HCT116 (cell line): ENCODE measurements around the gene EYA3. TPM values are rescaled to one million over a fixed set of nuclear protein-coding genes. Genes with fewer than 3 reads are reported as not detected.

Source experiments
- ATAC-seq: fragments of 200-7000 bp; cut with Tn5 transposase; 2 replicates; pipeline ENCODE4 v1.9.1; 2020; ENCODE audit warnings: mild to moderate bottlenecking, moderate library complexity
- BruUV-seq: library from RNA; stranded (reverse); fragments of 400-500 nt; replicated peaks from 2 replicates; lab custom pipeline; 2021; lab: Mats Ljungman, UMichigan
- CTCF ChIA-PET: fragments of 300-600 bp; sonication (Branson Sonifier 250); formaldehyde crosslinking; loops from one replicate; lab custom pipeline; 2021; ENCODE audit warnings: antibody characterized with exemption; lab: Charles Lee
- POLR2A ChIA-PET: fragments of 300-600, 350-600 bp; sonication (Branson Sonifier 250); formaldehyde crosslinking; loops from one replicate; lab custom pipeline; 2021; ENCODE audit warnings: antibody characterized with exemption; lab: Charles Lee
- RAD21 ChIA-PET, 2 experiments: fragments of 300-600 bp; sonication (Branson Sonifier 250); formaldehyde crosslinking; loops; one replicate each; lab custom pipeline; 2023; ENCODE audit warnings: low total read pairs in 2 of 2; ENCODE audit not compliant: uncharacterized antibody in 2 of 2, unreplicated experiment in 2 of 2, low non-redundant PET in 1 of 2; lab: Charles Lee
- DNase-seq: peaks from one replicate; pipeline ENCODE4 v3.0.0-alpha.2; 2010; ENCODE audit warnings: low read depth, low spot score
- H2AFZ ChIP-seq: fragments of 200-600 bp; shearing (Covaris generic), sonication (generic); 2 replicates; pipeline ENCODE4 v1.6.1; 2017; ENCODE audit warnings: low read depth, mixed run types, mixed read lengths, antibody characterized with exemption, low read length; ENCODE audit not compliant: poor library complexity, severe bottlenecking
- H3K27ac ChIP-seq: 2 replicates; pipeline ENCODE4 v1.5.1; 2012; ENCODE audit warnings: low read depth, low read length
- H3K27me3 ChIP-seq: fragments of 200-600 bp; sonication (generic); 2 replicates; pipeline ENCODE4 v1.6.1; 2016; ENCODE audit warnings: mixed run types, low read length, mixed read lengths; ENCODE audit not compliant: insufficient read depth
- H3K36me3 ChIP-seq, 2 experiments: fragments of 200-500 bp in 1 of 2; fragments of 200-600 bp in 1 of 2; sonication (Bioruptor generic) in 1 of 2; sonication (generic) in 1 of 2; 2 replicates each; pipeline versions ENCODE4 v1.5.1 to v1.6.1; 2014 to 2016; ENCODE audit warnings: low read length in 2 of 2, inconsistent platforms in 1 of 2, mixed read lengths in 1 of 2, mixed run types in 1 of 2; ENCODE audit not compliant: insufficient read depth in 2 of 2, control insufficient read depth in 1 of 2
- H3K4me1 ChIP-seq, 2 experiments: fragments of 200-600 bp in 1 of 2; sonication (generic) in 1 of 2; 2 replicates each; pipeline versions ENCODE4 v1.5.1 to v1.6.1; 2012 to 2017; ENCODE audit warnings: low read length in 2 of 2, inconsistent platforms in 1 of 2, mild to moderate bottlenecking in 1 of 2, mixed read lengths in 1 of 2, mixed run types in 1 of 2, moderate library complexity in 1 of 2; ENCODE audit not compliant: insufficient read depth in 2 of 2, control insufficient read depth in 1 of 2
- H3K4me2 ChIP-seq: fragments of 200-600 bp; sonication (generic); 2 replicates; pipeline ENCODE4 v1.6.1; 2017; ENCODE audit warnings: mixed run types, low read length, mixed read lengths
- H3K4me3 ChIP-seq, 2 experiments: fragments of 200-600 bp in 1 of 2; sonication (generic) in 1 of 2; replicated peaks in 1 of 2; 2 replicates each; pipeline ENCODE4 v1.5.1; 2011 to 2016; ENCODE audit warnings: low read length in 2 of 2, control low read depth in 1 of 2, low read depth in 1 of 2, mild to moderate bottlenecking in 1 of 2, mixed read lengths in 1 of 2, mixed run types in 1 of 2
- H3K79me2 ChIP-seq: fragments of 200-600 bp; sonication (generic); 2 replicates; pipeline ENCODE4 v1.6.1; 2017; ENCODE audit warnings: mild to moderate bottlenecking, mixed run types, low read length, moderate library complexity, mixed read lengths; ENCODE audit not compliant: insufficient read depth
- H3K9ac ChIP-seq: fragments of 200-600 bp; sonication (generic); 2 replicates; pipeline ENCODE4 v1.6.1; 2016; ENCODE audit warnings: low read length, mixed read lengths
- H3K9me2 ChIP-seq: fragments of 200-600 bp; sonication (generic), shearing (Covaris generic); 2 replicates; pipeline ENCODE4 v1.6.1; 2017; ENCODE audit warnings: mixed run types, mild to moderate bottlenecking, moderate library complexity; ENCODE audit not compliant: insufficient read depth
- H3K9me3 ChIP-seq, 2 experiments: fragments of 200-500 bp in 1 of 2; fragments of 200-600 bp in 1 of 2; sonication (Bioruptor generic) in 1 of 2; sonication (generic) in 1 of 2; 2 replicates each; pipeline ENCODE4 v1.6.1; 2014 to 2017; ENCODE audit warnings: low read length in 2 of 2, mixed read lengths in 2 of 2, inconsistent platforms in 1 of 2, low read depth in 1 of 2, mild to moderate bottlenecking in 1 of 2, mixed run types in 1 of 2, moderate library complexity in 1 of 2; ENCODE audit not compliant: control insufficient read depth in 1 of 2, insufficient read depth in 1 of 2
- H4K20me1 ChIP-seq: fragments of 200-600 bp; sonication (generic), shearing (Covaris generic); 2 replicates; pipeline ENCODE4 v1.6.1; 2017; ENCODE audit warnings: mixed run types, mild to moderate bottlenecking, moderate library complexity; ENCODE audit not compliant: insufficient read depth
- ATF3 ChIP-seq: IDR thresholded peaks from 2 replicates; pipeline ENCODE4 v1.6.1; 2012
- CBX3 ChIP-seq: IDR thresholded peaks from 2 replicates; pipeline ENCODE4 v1.6.1; 2012; ENCODE audit warnings: low read depth
- CTCF ChIP-seq, 3 experiments: fragments of 200-600 bp in 1 of 3; sonication (generic) in 1 of 3; IDR thresholded peaks in 2 of 3; conservative IDR thresholded peaks in 1 of 3; 2 replicates each; pipeline ENCODE4 v1.5.1; 2012 to 2017; ENCODE audit warnings: low read depth in 2 of 3, low read length in 2 of 3, antibody characterized with exemption in 1 of 3, borderline replicate concordance in 1 of 3, control low read depth in 1 of 3, mild to moderate bottlenecking in 1 of 3, mixed read lengths in 1 of 3, mixed run types in 1 of 3, moderate library complexity in 1 of 3; ENCODE audit not compliant: insufficient read depth in 1 of 3
- ELF1 ChIP-seq: IDR thresholded peaks from 2 replicates; pipeline ENCODE4 v1.6.1; 2012; ENCODE audit warnings: low read depth, borderline replicate concordance
- POLR2A ChIP-seq: IDR thresholded peaks from 2 replicates; pipeline ENCODE4 v1.7.0; 2011; ENCODE audit warnings: borderline replicate concordance; ENCODE audit not compliant: insufficient read depth, insufficient read length; ENCODE audit errors: extremely low read depth
- RAD21 ChIP-seq: IDR thresholded peaks from 2 replicates; pipeline ENCODE4 v1.6.1; 2012; ENCODE audit warnings: low read depth, mild to moderate bottlenecking
- SIN3A ChIP-seq: IDR thresholded peaks from 2 replicates; pipeline ENCODE4 v1.6.1; 2012; ENCODE audit warnings: low read depth
- SP1 ChIP-seq: IDR thresholded peaks from 2 replicates; pipeline ENCODE4 v1.6.1; 2012; ENCODE audit warnings: low read depth
- YY1 ChIP-seq: IDR thresholded peaks from 2 replicates; pipeline ENCODE4 v1.6.1; 2011; ENCODE audit warnings: low read length, low read depth, moderate library complexity, mild to moderate bottlenecking; ENCODE audit not compliant: insufficient replicate concordance; ENCODE audit errors: extremely low read depth
- ZFX ChIP-seq: fragments of 450-650 bp; IDR thresholded peaks from 2 replicates; pipeline ENCODE4 v1.6.1; 2017
- intact Hi-C: fragments of 100-400 bp; cut with micrococcal nuclease; formaldehyde crosslinking; loops from 2 replicates; pipeline ENCODE4 v1.10.0; 2022
- total RNA-seq: library from RNA; stranded (reverse); gene quantifications from one replicate; pipeline ENCODE4 v1.2.1, GENCODE V29; 2021; ENCODE audit not compliant: unreplicated experiment

The EYA3 gene
- total RNA-seq, 1 experiment from 2014 or later: 25.9 TPM

GRCh38 chr1:27954186-27954585, 134.2 kb downstream of the EYA3 start:
- BruUV-seq: no TSS peak
- Histone ChIP-seq H3K27ac (no peak overlapping the region), H3K79me2 (no peaks in the 10 kb centered on the region), H3K9me2 (no peaks in the 10 kb centered on the region), H3K9ac (no peak overlapping the region), H3K4me3 (no peak overlapping the region), H3K4me2 (no peak overlapping the region), H3K4me1 (peaks cover 6 to 9% of the 10 kb centered on the region in 2 experiments), H3K36me3 (no peaks in the 10 kb centered on the region; a peak in 1 of 4 replicates), H4K20me1 (no peaks in the 10 kb centered on the region), H3K9me3 (no peaks in the 10 kb centered on the region), H2AFZ (no peak overlapping the region), H3K27me3 (no peaks in the 10 kb centered on the region)
- ChIA-PET CTCF (no interaction called here), RAD21 (no interaction called here), POLR2A (no interaction called here)
- ATAC-seq (no peak), DNase-seq (no peak)
- intact Hi-C loops: no loop called here
- no peak for TF ChIP-seq CTCF (IDR thresholded peaks at IDR 0.05 in 2 of 3, conservative IDR thresholded peaks at IDR 0.05 in 1 of 3; ENCODE audit: borderline replicate concordance in 1 of 3, insufficient read depth in 1 of 3, low read depth in 2 of 3, low read length in 2 of 3)
- no peak for TF ChIP-seq YY1
- no peak for TF ChIP-seq RAD21
- no peak for TF ChIP-seq ELF1
- no peak for TF ChIP-seq SIN3A

DNA sequence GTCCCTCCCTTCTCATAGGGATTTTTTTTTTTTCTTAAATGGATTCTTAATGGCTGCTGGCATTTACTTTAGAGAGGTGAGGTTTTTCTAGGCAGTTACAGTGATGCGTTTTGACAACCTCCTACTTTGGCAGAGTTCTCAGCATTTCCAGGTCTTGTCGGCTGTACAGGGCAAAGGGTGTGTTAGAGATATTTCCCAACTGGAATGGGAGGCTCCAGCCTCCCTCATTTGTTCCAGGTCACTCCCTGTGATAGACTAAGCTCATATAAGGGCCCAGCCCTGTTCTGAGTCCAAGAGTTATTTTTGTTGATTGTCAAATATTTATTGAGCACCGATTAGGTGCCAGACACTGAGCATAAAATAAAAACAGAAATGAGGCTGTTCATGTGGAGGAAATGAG, 136.3 kb downstream of the EYA3 start:
- DNase-seq: no peak
- intact Hi-C loops: no loop called here
- Histone ChIP-seq H3K9me3 (no peaks in the 10 kb centered on the region), H3K4me3 (no peak overlapping the region), H3K79me2 (no peaks in the 10 kb centered on the region), H3K9me2 (no peaks in the 10 kb centered on the region), H4K20me1 (no peaks in the 10 kb centered on the region), H3K9ac (no peak overlapping the region), H3K4me2 (no peak overlapping the region), H3K27me3 (no peaks in the 10 kb centered on the region), H3K4me1 (no peaks in the 10 kb centered on the region), H3K36me3 (no peaks in the 10 kb centered on the region; a peak in 1 of 4 replicates), H3K27ac (no peak overlapping the region), H2AFZ (no peak overlapping the region)
- POLR2A ChIA-PET: no interaction called here
- RAD21 ChIA-PET: no interaction called here
- no TSS peak for BruUV-seq
- no peak for ATAC-seq
- TF ChIP-seq SIN3A (no peak), ZFX (no peak), POLR2A (no peak), CBX3 (no peak), ELF1 (no peak), SP1 (no peak), ATF3 (no peak)
- CTCF ChIA-PET: interaction anchor here (0.9 kb wide), 1 partner anchor 10 kb away, joined by 3 read pairs; no protein-coding TSS in a partner anchor
